Liver (tissue), 9 donors: ENCODE data around the gene CLDN8. TPM values are rescaled to one million over a fixed set of nuclear protein-coding genes. Genes with fewer than 3 reads are reported as not detected.
A peak's percentile ranks its signal among the peaks of the same experiment; 100 is the strongest.

Experiments
- DNase-seq: peaks from one replicate; pipeline ENCODE4 v3.0.0-alpha.2; 2017; ENCODE audit warnings: low spot score
- H3K27ac ChIP-seq, 2 donors: one replicate each; pipeline ENCODE4 v1.7.0; 2013; ENCODE audit warnings: inconsistent platforms in 2 of 2, low read length in 2 of 2, control low read depth in 1 of 2, low read depth in 1 of 2, mild to moderate bottlenecking in 1 of 2
- H3K27me3 ChIP-seq, 4 donors: one replicate each; pipeline versions ENCODE4 v1.6.1 to v1.7.0; 2013; ENCODE audit warnings: low read length in 3 of 4, inconsistent platforms in 1 of 4, mild to moderate bottlenecking in 1 of 4, moderate library complexity in 1 of 4; ENCODE audit not compliant: control insufficient read depth in 4 of 4, insufficient read depth in 4 of 4
- H3K36me3 ChIP-seq, 4 donors: one replicate each; pipeline versions ENCODE4 v1.6.1 to v1.7.0; 2013; ENCODE audit warnings: low read length in 3 of 4, mild to moderate bottlenecking in 3 of 4, low read depth in 1 of 4, moderate library complexity in 1 of 4; ENCODE audit not compliant: control insufficient read depth in 4 of 4, insufficient read depth in 3 of 4
- H3K4me1 ChIP-seq, 4 donors: one replicate each; pipeline versions ENCODE4 v1.6.1 to v1.7.0; 2013; ENCODE audit warnings: low read length in 3 of 4, mild to moderate bottlenecking in 3 of 4, moderate library complexity in 1 of 4; ENCODE audit not compliant: control insufficient read depth in 4 of 4, insufficient read depth in 4 of 4
- H3K4me3 ChIP-seq, 3 donors: one replicate each; pipeline versions ENCODE4 v1.6.1 to v1.7.0; 2013; ENCODE audit warnings: low read length in 3 of 3, control low read depth in 1 of 3, low read depth in 1 of 3, mild to moderate bottlenecking in 1 of 3
- H3K9ac ChIP-seq, 2 donors: one replicate each; pipeline ENCODE4 v1.7.0; 2013; ENCODE audit warnings: low read length in 2 of 2, mild to moderate bottlenecking in 2 of 2, moderate library complexity in 2 of 2, control low read depth in 1 of 2, low read depth in 1 of 2
- H3K9me3 ChIP-seq, 4 donors: one replicate each; pipeline versions ENCODE4 v1.6.1 to v1.7.0; 2013; ENCODE audit warnings: low read length in 3 of 4; ENCODE audit not compliant: control insufficient read depth in 4 of 4
- ATF3 ChIP-seq: IDR thresholded peaks from 2 replicates; pipeline ENCODE4 v1.6.1; 2016; ENCODE audit warnings: antibody characterized with exemption
- EGR1 ChIP-seq, 2 donors: IDR thresholded peaks; 2 replicates each; pipeline ENCODE4 v1.6.1; 2016 to 2018; ENCODE audit warnings: antibody characterized with exemption in 2 of 2, low read depth in 2 of 2
- FOXA1 ChIP-seq: IDR thresholded peaks from 2 replicates; pipeline ENCODE4 v1.6.1; 2016; ENCODE audit warnings: antibody characterized with exemption
- HNF4A ChIP-seq, 2 donors: conservative IDR thresholded peaks; 2 replicates each; pipeline ENCODE4 v1.6.1; 2016; ENCODE audit warnings: antibody characterized with exemption in 2 of 2, mild to moderate bottlenecking in 2 of 2
- HNF4G ChIP-seq: IDR thresholded peaks from 2 replicates; pipeline ENCODE4 v1.6.1; 2016; ENCODE audit warnings: antibody characterized with exemption
- NR2F2 ChIP-seq: IDR thresholded peaks from 2 replicates; pipeline ENCODE4 v1.6.1; 2016; ENCODE audit warnings: antibody characterized with exemption
- RAD21 ChIP-seq, 2 donors: IDR thresholded peaks; 2 replicates each; pipeline ENCODE4 v1.6.1; 2016; ENCODE audit warnings: antibody characterized with exemption in 2 of 2, mild to moderate bottlenecking in 2 of 2
- RXRA ChIP-seq, 2 donors: IDR thresholded peaks; 2 replicates each; pipeline ENCODE4 v1.6.1; 2017 to 2018; ENCODE audit warnings: antibody characterized with exemption in 2 of 2, mild to moderate bottlenecking in 1 of 2
- SP1 ChIP-seq: IDR thresholded peaks from 2 replicates; pipeline ENCODE4 v1.6.1; 2018; ENCODE audit warnings: antibody characterized with exemption, mild to moderate bottlenecking
- TAF1 ChIP-seq: conservative IDR thresholded peaks from 2 replicates; pipeline ENCODE4 v1.6.1; 2016; ENCODE audit warnings: antibody characterized with exemption, mild to moderate bottlenecking
- ZBTB33 ChIP-seq: IDR thresholded peaks from 2 replicates; pipeline ENCODE4 v1.6.1; 2016; ENCODE audit warnings: antibody characterized with exemption
- WGBS: extraction: QIAGEN DNeasy Blood & Tissue Kit; methylation state at CpG from one replicate; pipeline ENCODE4 v1.1.7; 2013; 5-methylcytosine and 5-hydroxymethylcytosine counted together
- polyA plus RNA-seq, 2 donors: library from polyadenylated mRNA; stranded (reverse) in 1 of 2; unstranded in 1 of 2; fragments of 200-250 nt in 1 of 2; fragments of >200 nt in 1 of 2; fragmentation: Nextera tagmentation in 1 of 2; extraction: Ambion mirVana in 1 of 2; gene quantifications; one replicate each; pipeline versions ENCODE4 v1.2.1 to v1.2.3, GENCODE V29; 2013 to 2015
- total RNA-seq, 2 donors: library from RNA; depleted of rRNA; stranded (reverse); fragments of >200 nt; gene quantifications; one replicate each; pipeline ENCODE4 v1.2.3, GENCODE V29; 2014
- TF ChIP-seq, protein P1 (sequence below): fragments of 150-350 bp; IDR thresholded peaks from 2 replicates; pipeline ENCODE4 v1.5.1; 2017; ENCODE audit warnings: improper control_type of control experiment, low read depth, low read length; ENCODE audit not compliant: missing input control
- TF ChIP-seq, protein P2 (sequence below): IDR thresholded peaks from 2 replicates; pipeline ENCODE4 v1.6.1; 2016; ENCODE audit warnings: antibody characterized with exemption, mild to moderate bottlenecking
- donor health status: healthy.
- donor health status: healthy.
- donor health status: healthy.
- donor health status: healthy.
- donor health status: healthy.

The CLDN8 gene
- total and polyA plus RNA-seq, 4 donors = 0.10 TPM; not detected in 3

DNA sequence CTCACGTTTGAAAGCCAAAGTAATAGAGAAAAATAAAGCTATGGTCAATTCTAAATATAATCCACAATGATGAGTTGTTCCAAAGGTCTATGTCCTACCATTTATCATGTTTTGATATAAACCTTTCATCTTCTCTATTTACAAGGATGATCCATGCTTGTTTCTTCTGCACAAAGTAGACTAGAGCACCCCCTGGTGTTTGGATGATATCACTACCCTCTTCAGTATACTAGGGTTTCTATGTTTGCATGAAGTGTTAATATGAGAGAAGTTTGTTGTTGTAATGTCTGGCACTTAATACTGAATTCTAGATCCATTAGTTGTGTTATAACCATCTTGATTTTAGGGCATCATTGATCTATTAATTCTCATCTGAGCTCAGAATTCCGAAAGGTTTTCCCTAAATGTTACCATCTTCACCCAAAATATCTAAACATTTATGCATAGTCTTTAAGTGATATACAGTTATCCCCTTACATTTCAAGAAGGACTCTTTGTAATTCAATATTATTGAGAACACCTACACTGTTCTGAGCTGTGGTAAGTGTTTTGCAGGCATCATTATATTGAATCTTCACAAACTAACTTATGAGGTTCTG lies 21.1 kb downstream of the CLDN8 start:
- Histone ChIP-seq H3K4me1 (no peaks in the 10 kb centered on the region), H3K27ac (no peak overlapping the region), H3K27me3 (no peaks in the 10 kb centered on the region), H3K36me3 (no peaks in the 10 kb centered on the region), H3K9me3 (no peaks in the 10 kb centered on the region), H3K4me3 (no peak overlapping the region), H3K9ac (no peak overlapping the region)
- WGBS = 21% methylated on average over 2 of the region's 2 CpGs
- TF ChIP-seq RAD21 (IDR thresholded peaks at IDR 0.05) (peak; percentile 61 to 77), EGR1 (IDR thresholded peaks at IDR 0.05; ENCODE audit: low read depth in 2 of 2) (no peak)
- TF ChIP-seq, protein P1, sequence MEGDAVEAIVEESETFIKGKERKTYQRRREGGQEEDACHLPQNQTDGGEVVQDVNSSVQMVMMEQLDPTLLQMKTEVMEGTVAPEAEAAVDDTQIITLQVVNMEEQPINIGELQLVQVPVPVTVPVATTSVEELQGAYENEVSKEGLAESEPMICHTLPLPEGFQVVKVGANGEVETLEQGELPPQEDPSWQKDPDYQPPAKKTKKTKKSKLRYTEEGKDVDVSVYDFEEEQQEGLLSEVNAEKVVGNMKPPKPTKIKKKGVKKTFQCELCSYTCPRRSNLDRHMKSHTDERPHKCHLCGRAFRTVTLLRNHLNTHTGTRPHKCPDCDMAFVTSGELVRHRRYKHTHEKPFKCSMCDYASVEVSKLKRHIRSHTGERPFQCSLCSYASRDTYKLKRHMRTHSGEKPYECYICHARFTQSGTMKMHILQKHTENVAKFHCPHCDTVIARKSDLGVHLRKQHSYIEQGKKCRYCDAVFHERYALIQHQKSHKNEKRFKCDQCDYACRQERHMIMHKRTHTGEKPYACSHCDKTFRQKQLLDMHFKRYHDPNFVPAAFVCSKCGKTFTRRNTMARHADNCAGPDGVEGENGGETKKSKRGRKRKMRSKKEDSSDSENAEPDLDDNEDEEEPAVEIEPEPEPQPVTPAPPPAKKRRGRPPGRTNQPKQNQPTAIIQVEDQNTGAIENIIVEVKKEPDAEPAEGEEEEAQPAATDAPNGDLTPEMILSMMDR = peak; percentile 34
- DNase-seq = no peak

DNA sequence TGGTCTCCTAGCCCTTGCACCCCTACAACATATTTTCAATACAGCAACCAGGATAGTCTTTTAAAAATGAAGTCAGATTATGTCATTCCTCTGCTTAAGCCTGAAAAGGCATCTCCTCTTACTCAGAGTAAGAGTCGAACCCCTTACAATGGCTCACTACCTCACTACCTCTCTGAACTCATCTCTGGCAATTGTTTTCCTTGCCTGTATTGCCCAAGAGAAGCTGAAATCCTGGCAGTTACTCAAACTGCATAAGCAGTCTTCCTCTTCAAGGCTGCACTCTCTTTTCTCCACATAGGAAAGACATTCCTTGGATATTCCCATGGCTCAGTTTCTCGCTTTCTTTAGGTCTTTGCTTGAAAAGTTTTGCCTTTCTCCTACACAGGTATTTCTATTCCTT lies 22.7 kb downstream of the CLDN8 start:
- TF ChIP-seq, protein P2, sequence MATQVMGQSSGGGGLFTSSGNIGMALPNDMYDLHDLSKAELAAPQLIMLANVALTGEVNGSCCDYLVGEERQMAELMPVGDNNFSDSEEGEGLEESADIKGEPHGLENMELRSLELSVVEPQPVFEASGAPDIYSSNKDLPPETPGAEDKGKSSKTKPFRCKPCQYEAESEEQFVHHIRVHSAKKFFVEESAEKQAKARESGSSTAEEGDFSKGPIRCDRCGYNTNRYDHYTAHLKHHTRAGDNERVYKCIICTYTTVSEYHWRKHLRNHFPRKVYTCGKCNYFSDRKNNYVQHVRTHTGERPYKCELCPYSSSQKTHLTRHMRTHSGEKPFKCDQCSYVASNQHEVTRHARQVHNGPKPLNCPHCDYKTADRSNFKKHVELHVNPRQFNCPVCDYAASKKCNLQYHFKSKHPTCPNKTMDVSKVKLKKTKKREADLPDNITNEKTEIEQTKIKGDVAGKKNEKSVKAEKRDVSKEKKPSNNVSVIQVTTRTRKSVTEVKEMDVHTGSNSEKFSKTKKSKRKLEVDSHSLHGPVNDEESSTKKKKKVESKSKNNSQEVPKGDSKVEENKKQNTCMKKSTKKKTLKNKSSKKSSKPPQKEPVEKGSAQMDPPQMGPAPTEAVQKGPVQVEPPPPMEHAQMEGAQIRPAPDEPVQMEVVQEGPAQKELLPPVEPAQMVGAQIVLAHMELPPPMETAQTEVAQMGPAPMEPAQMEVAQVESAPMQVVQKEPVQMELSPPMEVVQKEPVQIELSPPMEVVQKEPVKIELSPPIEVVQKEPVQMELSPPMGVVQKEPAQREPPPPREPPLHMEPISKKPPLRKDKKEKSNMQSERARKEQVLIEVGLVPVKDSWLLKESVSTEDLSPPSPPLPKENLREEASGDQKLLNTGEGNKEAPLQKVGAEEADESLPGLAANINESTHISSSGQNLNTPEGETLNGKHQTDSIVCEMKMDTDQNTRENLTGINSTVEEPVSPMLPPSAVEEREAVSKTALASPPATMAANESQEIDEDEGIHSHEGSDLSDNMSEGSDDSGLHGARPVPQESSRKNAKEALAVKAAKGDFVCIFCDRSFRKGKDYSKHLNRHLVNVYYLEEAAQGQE = no peak
- TF ChIP-seq SP1 (no peak), RXRA (IDR thresholded peaks at IDR 0.05) (no peak)
- Histone ChIP-seq H3K27me3 (no peaks in the 10 kb centered on the region), H3K9ac (no peak overlapping the region), H3K36me3 (no peaks in the 10 kb centered on the region), H3K9me3 (no peaks in the 10 kb centered on the region), H3K27ac (no peak overlapping the region), H3K4me1 (no peaks in the 10 kb centered on the region), H3K4me3 (no peak overlapping the region)
- WGBS = 91% methylated on average over 2 of the region's 2 CpGs
- DNase-seq = no peak

DNA sequence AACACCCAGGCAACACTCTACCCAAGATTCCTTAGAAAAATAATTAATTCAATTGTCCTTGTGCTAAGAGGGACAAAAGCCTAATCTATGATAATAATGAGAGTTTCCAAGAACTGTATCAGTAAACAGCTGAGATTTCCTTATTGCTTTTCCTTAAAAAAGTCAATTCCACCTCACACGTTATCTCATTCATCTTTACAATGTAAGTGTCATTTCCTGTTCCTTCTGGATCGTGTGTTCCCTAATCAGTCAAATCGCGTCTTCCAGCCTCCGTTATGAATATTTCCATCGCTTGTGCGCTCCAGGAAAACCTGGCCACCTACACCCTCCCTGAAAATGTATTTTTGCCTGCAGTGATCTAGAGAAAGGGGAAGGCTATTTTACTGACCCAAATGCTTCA lies 25.3 kb downstream of the CLDN8 start:
- no peak overlapping the region for H3K9ac ChIP-seq
- H3K4me1 ChIP-seq = no peaks in the 10 kb centered on the region
- DNase-seq = no peak
- H3K9me3 ChIP-seq = no peaks in the 10 kb centered on the region
- no peaks in the 10 kb centered on the region for H3K36me3 ChIP-seq
- WGBS = 77% methylated on average over 7 of the region's 7 CpGs
- H3K27ac ChIP-seq = no peak overlapping the region
- no peak overlapping the region for H3K4me3 ChIP-seq
- no peaks in the 10 kb centered on the region for H3K27me3 ChIP-seq
- TF ChIP-seq HNF4A (conservative IDR thresholded peaks at IDR 0.05) = no peak
- no peak for TF ChIP-seq ZBTB33
- no peak for TF ChIP-seq NR2F2
- TF ChIP-seq EGR1 (IDR thresholded peaks at IDR 0.05; ENCODE audit: low read depth in 2 of 2) = no peak
- TF ChIP-seq, protein P1 = no peak
- TF ChIP-seq SP1 = no peak
- TF ChIP-seq HNF4G = no peak
- TF ChIP-seq RXRA (IDR thresholded peaks at IDR 0.05) = no peak
- TF ChIP-seq ATF3 = no peak
- TF ChIP-seq FOXA1 = no peak
- TF ChIP-seq, protein P2 = no peak
- no peak for TF ChIP-seq TAF1
